Tibial nerve (tissue), 4 donors: ENCODE measurements around the gene APBA3. TPM values are rescaled to one million over a fixed set of nuclear protein-coding genes. Genes with fewer than 3 reads are reported as not detected.
A peak's percentile ranks its signal among the peaks of the same experiment; 100 is the strongest.

ENCODE experiments used
- DNase-seq, 2 donors: peaks; one replicate each; pipeline ENCODE4 v3.0.0-alpha.2; 2019; ENCODE audit warnings: low spot score in 2 of 2
- H3K27ac ChIP-seq, 4 donors: fragments of 200-600 bp; sonication (generic) in 3 of 4; one replicate each; pipeline ENCODE4 v1.5.1; 2017 to 2019; ENCODE audit warnings: mild to moderate bottlenecking in 1 of 4
- H3K27me3 ChIP-seq, 2 donors: fragments of 200-600 bp; sonication (generic) in 1 of 2; one replicate each; pipeline versions ENCODE4 v1.5.1 to v1.6.0; 2017 to 2019
- H3K36me3 ChIP-seq, 3 donors: fragments of 200-600 bp; sonication (generic); one replicate each; pipeline ENCODE4 v1.5.1; 2018 to 2019
- H3K4me1 ChIP-seq, 4 donors: fragments of 200-600 bp; sonication (generic) in 3 of 4; one replicate each; pipeline ENCODE4 v1.5.1; 2017 to 2019
- H3K4me3 ChIP-seq, 4 donors: fragments of 200-600 bp; sonication (generic) in 3 of 4; one replicate each; pipeline ENCODE4 v1.5.1; 2017 to 2019; ENCODE audit warnings: mild to moderate bottlenecking in 1 of 4, moderate library complexity in 1 of 4
- H3K9me3 ChIP-seq, 4 donors: fragments of 200-600 bp; sonication (generic) in 3 of 4; one replicate each; pipeline ENCODE4 v1.5.1; 2017 to 2019
- CTCF ChIP-seq, 5 experiments: fragments of 200-600 bp in 3 of 5; fragments of 450-650 bp in 2 of 5; sonication (generic) in 3 of 5; IDR thresholded peaks; one replicate each; pipeline ENCODE4 v1.5.1; 2016 to 2019; ENCODE audit warnings: antibody characterized with exemption in 5 of 5, mild to moderate bottlenecking in 3 of 5, moderate library complexity in 2 of 5
- EP300 ChIP-seq, 2 donors: sonication (generic); formaldehyde crosslinking; IDR thresholded peaks; one replicate each; pipeline ENCODE4 v1.6.1; 2017; ENCODE audit warnings: antibody characterized with exemption in 2 of 2, mild to moderate bottlenecking in 1 of 2
- POLR2A ChIP-seq, 2 donors: fragments of 450-650 bp; IDR thresholded peaks; one replicate each; pipeline ENCODE4 v1.6.1; 2017; ENCODE audit warnings: antibody characterized with exemption in 2 of 2, mild to moderate bottlenecking in 2 of 2, moderate library complexity in 2 of 2
- WGBS, 2 donors: methylation state at CpG; one replicate each; pipeline ENCODE4 v1.1.5; 2018; 5-methylcytosine and 5-hydroxymethylcytosine counted together
- total RNA-seq, 4 donors: library from RNA; depleted of rRNA; stranded (reverse); fragments of >200 nt; gene quantifications; one replicate each; pipeline ENCODE4 v1.1.0, GENCODE V29; 2016

The APBA3 gene
- total RNA-seq, 4 donors from 2014 or later = 21.6 to 51.0 (median 34.7) TPM

DNA sequence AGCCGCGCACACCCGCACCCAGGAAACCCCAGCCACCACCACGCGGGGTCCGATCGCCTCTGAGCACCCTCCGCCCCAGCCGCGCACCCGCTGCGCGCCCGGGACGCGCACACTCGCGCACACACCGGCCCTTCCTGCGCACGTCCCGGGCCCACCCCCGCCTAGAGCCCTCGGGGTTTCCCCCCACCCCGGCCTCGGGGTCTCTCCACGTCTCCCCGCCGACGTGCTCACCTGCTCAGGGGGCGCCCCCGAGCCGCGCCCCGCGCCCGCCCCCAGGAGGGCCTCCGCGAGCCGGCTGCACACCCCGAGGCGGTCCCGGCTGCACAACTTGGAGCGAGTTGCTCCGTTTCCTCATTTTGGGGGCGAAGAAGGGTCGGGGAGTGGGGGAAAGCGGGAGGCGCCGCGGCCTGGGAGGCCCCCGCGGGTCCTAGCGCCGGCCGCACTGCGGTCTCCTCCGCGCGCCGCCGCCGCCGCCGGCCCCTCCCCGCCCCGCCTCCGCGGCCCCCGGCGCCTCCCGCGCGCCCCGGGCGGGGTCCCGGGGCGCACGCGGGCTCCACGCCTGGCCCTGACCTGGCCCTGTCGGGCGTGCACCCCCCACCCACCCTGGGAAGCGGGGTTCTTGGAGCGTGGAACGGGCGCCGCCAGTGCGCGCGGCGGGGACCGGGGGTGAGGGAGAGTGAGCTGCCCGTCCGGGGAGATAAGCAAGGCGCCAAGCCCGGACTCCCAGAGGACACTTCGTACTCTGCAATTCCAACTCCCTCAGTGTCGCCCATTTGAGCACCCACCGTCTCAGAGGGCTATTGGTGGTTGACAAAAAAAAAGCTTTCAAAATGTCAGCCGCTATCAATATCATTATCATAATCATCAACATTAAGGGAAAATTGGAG lies 24.7 kb upstream of the APBA3 start, which contains the start of gene MATK:
TSS of gene MATK (minus strand) at position 444 of the 887 bp plus-strand sequence. CDS start 1,246 bp downstream, outside the sequence.
- Histone ChIP-seq H3K4me3 (peak within 1 kb of the TSS in 2 of 4 donors; percentile 31 to 35), H3K4me1 (peaks cover 0 to 14% (median 0%) of the 10 kb centered on the region in 4 donors), H3K27me3 (peaks cover 0 to 37% of the 10 kb centered on the region in 2 donors), H3K27ac (no peak within 1 kb of the TSS), H3K36me3 (no peaks in the 10 kb centered on the region), H3K9me3 (peaks cover 3 to 30% (median 10%) of the 10 kb centered on the region in 4 donors)
- 9 to 17% methylated on average over 11 to 50 of the region's 101 CpGs for WGBS, 2 donors
- TF ChIP-seq CTCF (IDR thresholded peaks at IDR 0.05) (no peak), EP300 (IDR thresholded peaks at IDR 0.05) (no peak), POLR2A (IDR thresholded peaks at IDR 0.05) (no peak)
- DNase-seq = no peak

DNA sequence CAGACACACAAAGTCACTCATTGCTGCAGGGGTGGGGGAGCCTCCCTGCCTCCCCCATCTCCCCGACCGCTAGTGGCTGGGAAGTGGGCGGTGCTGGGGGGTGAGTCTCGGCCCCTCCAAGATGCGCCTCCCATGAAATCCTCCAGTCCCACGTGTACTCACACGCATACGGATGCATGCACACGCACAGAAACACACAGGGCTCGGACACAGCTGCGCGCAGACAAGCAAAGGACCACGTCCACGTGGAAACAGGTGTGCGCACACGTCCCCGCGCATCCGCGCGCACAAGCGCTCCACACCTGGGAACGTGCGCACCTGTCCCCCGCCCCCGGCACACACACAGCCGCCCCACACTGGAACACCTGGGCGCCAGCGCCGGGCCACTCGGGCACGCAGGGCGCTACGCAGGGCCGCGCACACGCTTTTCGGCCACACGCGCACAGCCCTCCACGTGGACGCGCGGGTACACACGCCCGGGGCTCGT lies 24.0 kb upstream of the APBA3 start:
- 1 to 3% methylated on average over 19 to 27 of the region's 47 CpGs for WGBS, 2 donors
- Histone ChIP-seq H3K4me3 (peak overlapping the region in 2 of 4 donors; percentile 31 to 35), H3K27ac (no peak overlapping the region), H3K36me3 (no peaks in the 10 kb centered on the region), H3K27me3 (peaks cover 0 to 37% of the 10 kb centered on the region in 2 donors), H3K9me3 (peaks cover 3 to 32% (median 13%) of the 10 kb centered on the region in 4 donors), H3K4me1 (peaks cover 0 to 14% (median 0%) of the 10 kb centered on the region in 4 donors)
- no peak for DNase-seq
- no peak for TF ChIP-seq CTCF (IDR thresholded peaks at IDR 0.05)
- no peak for TF ChIP-seq EP300 (IDR thresholded peaks at IDR 0.05)
- TF ChIP-seq POLR2A (IDR thresholded peaks at IDR 0.05) = no peak

GRCh38 chr19:3784607-3785450 lies 23.3 kb upstream of the APBA3 start:
- Histone ChIP-seq H3K27ac (no peak overlapping the region), H3K4me1 (peaks cover 0 to 14% (median 0%) of the 10 kb centered on the region in 4 donors), H3K4me3 (peak overlapping the region in 1 of 4 donors; percentile 35), H3K27me3 (peaks cover 0 to 37% of the 10 kb centered on the region in 2 donors), H3K36me3 (no peaks in the 10 kb centered on the region), H3K9me3 (peaks cover 3 to 33% (median 13%) of the 10 kb centered on the region in 4 donors)
- 18 to 24% methylated on average over 18 to 25 of the region's 25 CpGs for WGBS, 2 donors
- no peak for TF ChIP-seq POLR2A (IDR thresholded peaks at IDR 0.05)
- DNase-seq = no peak

DNA sequence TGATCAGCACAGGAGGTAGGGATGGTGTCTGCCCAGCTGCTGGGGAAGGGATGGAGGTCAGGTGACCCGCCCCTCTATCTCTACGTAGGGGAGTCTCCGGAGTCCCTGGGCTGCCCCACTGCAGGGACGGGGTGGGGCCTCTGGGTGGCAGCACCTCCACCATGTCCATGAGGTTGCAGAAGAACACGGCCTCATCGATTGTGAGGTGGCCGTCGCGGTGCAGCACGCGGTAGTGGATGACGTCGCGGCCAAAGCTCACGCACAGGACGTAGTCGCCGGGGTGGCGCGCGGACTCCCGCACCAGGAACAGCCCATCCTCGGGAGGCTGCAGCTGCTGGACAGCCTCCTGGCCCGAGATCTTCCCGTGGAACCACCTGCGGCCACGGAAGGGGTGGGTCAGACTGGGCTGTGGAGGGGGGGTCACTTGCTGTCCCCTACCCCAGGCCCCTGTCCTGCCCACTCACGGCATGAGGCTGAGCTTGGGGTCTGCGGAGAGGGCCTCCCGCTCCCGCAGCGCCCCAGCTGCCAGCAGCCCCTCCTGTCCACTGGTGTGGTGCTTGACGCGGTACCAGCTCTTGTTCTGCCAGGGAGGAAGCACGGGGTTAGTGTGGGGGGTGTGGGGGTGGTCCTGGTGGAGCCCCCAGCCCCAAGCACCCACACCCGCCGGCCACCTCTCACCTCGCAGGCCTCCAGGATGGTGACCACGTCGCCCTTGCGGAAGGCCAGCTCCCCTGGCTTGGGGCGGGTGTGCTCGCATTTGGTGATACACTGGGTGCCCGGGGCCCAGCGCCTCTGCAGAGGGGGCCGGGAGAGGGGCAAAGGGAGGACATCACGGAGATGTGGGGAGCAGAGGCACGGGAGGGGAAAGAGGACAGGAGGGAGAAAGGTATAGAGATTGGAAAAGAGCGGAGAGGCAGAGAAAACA lies 22.4 kb upstream of the APBA3 start:
- no peak overlapping the region for H3K27ac ChIP-seq
- TF ChIP-seq POLR2A (IDR thresholded peaks at IDR 0.05) (no peak), EP300 (IDR thresholded peaks at IDR 0.05) (no peak), CTCF (IDR thresholded peaks at IDR 0.05) (no peak)
- H3K4me1 ChIP-seq = peaks cover 0 to 14% (median 0%) of the 10 kb centered on the region in 4 donors
- no peak for DNase-seq
- WGBS, 2 donors = 68 to 78% methylated on average over 31 to 37 of the region's 49 CpGs
- peaks cover 0 to 37% of the 10 kb centered on the region in 2 donors for H3K27me3 ChIP-seq
- no peaks in the 10 kb centered on the region for H3K36me3 ChIP-seq
- H3K9me3 ChIP-seq = peaks cover 3 to 37% (median 13%) of the 10 kb centered on the region in 4 donors
- H3K4me3 ChIP-seq = no peak overlapping the region
